ENCODE measurements around the gene HOXB13. TPM values are rescaled to one million over a fixed set of nuclear protein-coding genes. Genes with fewer than 3 reads are reported as not detected.

HOXB13 gene
- total and polyA plus RNA-seq, 2 of the 13 experiments (the other 11 are each of a cell fraction or from before 2014, with no cell fraction given) = not detected

GRCh38 chr17:48747445-48748363 is 19.2 kb upstream of the HOXB13 start:
- no peaks in the 10 kb centered on the region for H3K79me2 ChIP-seq (ENCODE audit: insufficient read depth, low read length)
- ATAC-seq (no peak), DNase-seq (ENCODE audit: low spot score) (no peak), FAIRE-seq (no peak)
- no peaks in the 10 kb centered on the region for H3K9me3 ChIP-seq (ENCODE audit: low read length)
- no peaks in the 10 kb centered on the region for H3K4me1 ChIP-seq (ENCODE audit: insufficient read depth, low read length)
- no peak overlapping the region for H3K9ac ChIP-seq (ENCODE audit: insufficient read depth, low read depth, low read length)
- H3K4me2 ChIP-seq (ENCODE audit: low read depth, low read length) = no peak overlapping the region
- H3K27me3 ChIP-seq (ENCODE audit: control insufficient read depth in 1 of 2, insufficient read depth in 2 of 2, low read length in 2 of 2) = peaks cover 27 to 94% of the 10 kb centered on the region in 2 experiments
- H3K36me3 ChIP-seq (replicated peaks in 1 of 2; ENCODE audit: control insufficient read depth in 1 of 2, insufficient read depth in 2 of 2, low read length in 2 of 2) = no peaks in the 10 kb centered on the region
- ChIA-PET CTCF (ENCODE audit: low intra/inter-chr PET ratio, low total read pairs) (no interaction called here), POLR2A (no interaction called here)
- in situ Hi-C loops (cut with HindIII; ENCODE audit: extremely low pct_ligation_motif_present, low pct_unique_long_range_greater_than_20kb) = no loop called here
- no peak overlapping the region for H3K4me3 ChIP-seq (replicated peaks in 1 of 3; ENCODE audit: insufficient read depth in 1 of 3, low read depth in 2 of 3, low read length in 3 of 3)
- WGBS (ENCODE audit: low lambda C conversion rate) = 32% methylated on average over 32 of the region's 53 CpGs
- H2AFZ ChIP-seq (ENCODE audit: low read length) = no peak overlapping the region
- no peak for TF ChIP-seq SMAD9 (CRISPR knock-in tag; IDR thresholded peaks at IDR 0.05)
- peak; percentile 68; the same call in 1 of the 2 replicates for TF ChIP-seq EZH2 (conservative IDR thresholded peaks at IDR 0.05; ENCODE audit: low read depth, low read length)
- no peaks in the 10 kb centered on the region for H4K20me1 ChIP-seq (ENCODE audit: insufficient read depth, low read length)
- no peak overlapping the region for H3K27ac ChIP-seq (ENCODE audit: extremely low read length, insufficient read depth, low read length)
- intact Hi-C loops (cut with micrococcal nuclease; ENCODE audit: unreplicated experiment) = no loop called here
- BruUV-seq (replicated peaks) = no TSS peak

DNA sequence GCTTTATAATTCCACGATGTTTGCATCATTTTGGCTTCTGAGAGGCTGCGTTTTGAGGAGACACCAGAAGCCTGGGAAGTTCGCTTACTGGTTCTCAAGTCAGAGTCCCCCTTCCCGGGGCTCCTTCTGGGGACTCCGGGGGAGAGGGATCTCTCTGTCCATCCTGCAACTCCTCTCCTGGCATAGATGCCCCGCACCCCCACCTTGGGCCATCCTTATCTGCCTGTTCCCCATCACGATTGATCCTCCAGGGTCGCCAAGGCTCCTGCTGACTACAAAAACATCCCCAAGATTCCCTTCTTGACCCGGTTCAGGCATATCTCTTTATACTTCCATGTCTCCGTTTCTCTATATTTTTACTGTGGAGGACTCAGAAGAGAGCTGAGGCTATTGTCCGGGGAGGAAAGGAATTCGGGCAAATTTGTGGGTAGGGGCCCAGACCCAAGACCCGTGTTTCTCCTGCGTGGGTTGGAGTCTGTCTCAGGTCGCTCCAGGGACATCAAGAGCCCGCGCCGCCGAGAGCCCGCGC is 18.4 kb upstream of the HOXB13 start:
- WGBS (ENCODE audit: low lambda C conversion rate) = 5% methylated on average over 21 of the region's 21 CpGs
- BruUV-seq (replicated peaks) = no TSS peak

More for the DNA sequence above, 18.4 kb upstream of the HOXB13 start:
- Histone ChIP-seq H3K9ac (ENCODE audit: insufficient read depth, low read depth, low read length) (no peak overlapping the region), H3K27me3 (ENCODE audit: control insufficient read depth in 1 of 2, insufficient read depth in 2 of 2, low read length in 2 of 2) (peaks cover 20 to 92% of the 10 kb centered on the region in 2 experiments), H4K20me1 (ENCODE audit: insufficient read depth, low read length) (no peaks in the 10 kb centered on the region), H3K9me3 (ENCODE audit: low read length) (no peaks in the 10 kb centered on the region), H3K79me2 (ENCODE audit: insufficient read depth, low read length) (no peaks in the 10 kb centered on the region), H2AFZ (ENCODE audit: low read length) (no peak overlapping the region), H3K4me2 (ENCODE audit: low read depth, low read length) (no peak overlapping the region), H3K4me1 (ENCODE audit: insufficient read depth, low read length) (no peaks in the 10 kb centered on the region), H3K36me3 (replicated peaks in 1 of 2; ENCODE audit: control insufficient read depth in 1 of 2, insufficient read depth in 2 of 2, low read length in 2 of 2) (no peaks in the 10 kb centered on the region), H3K4me3 (replicated peaks in 1 of 3; ENCODE audit: insufficient read depth in 1 of 3, low read depth in 2 of 3, low read length in 3 of 3) (no peak overlapping the region), H3K27ac (ENCODE audit: extremely low read length, insufficient read depth, low read length) (no peak overlapping the region)
- ChIA-PET CTCF (ENCODE audit: low intra/inter-chr PET ratio, low total read pairs) (no interaction called here), POLR2A (no interaction called here)
- no peak for FAIRE-seq
- no peak for DNase-seq (ENCODE audit: low spot score)
- intact Hi-C loops (cut with micrococcal nuclease; ENCODE audit: unreplicated experiment) (no loop called here), in situ Hi-C loops (cut with HindIII; ENCODE audit: extremely low pct_ligation_motif_present, low pct_unique_long_range_greater_than_20kb) (no loop called here)
- no peak; the same call in 2 of the 3 replicates for ATAC-seq
- no peak for TF ChIP-seq TBX2 (CRISPR knock-in tag; IDR thresholded peaks at IDR 0.05; ENCODE audit: borderline replicate concordance)
- TF ChIP-seq EZH2 (conservative IDR thresholded peaks at IDR 0.05; ENCODE audit: low read depth, low read length) = peak; percentile 16; the same call in 1 of the 2 replicates

Measured in HepG2 (cell line).